CD4-positive, alpha-beta T cell (primary cell): ENCODE results near the gene LIMCH1. TPM values are rescaled to one million over a fixed set of nuclear protein-coding genes. Genes with fewer than 3 reads are reported as not detected.
"Not testable (repeated sequence)": the region's sequence is repeated elsewhere in the genome, so short reads cannot be mapped to it uniquely, and the experiment has no call there.

Source experiments
- ATAC-seq: fragments of 200-7000 bp; cut with Tn5 transposase; one replicate; pipeline ENCODE4 v1.10.0; 2022; ENCODE audit warnings: mild to moderate bottlenecking; ENCODE audit not compliant: poor library complexity
- CTCF ChIA-PET: fragments of 350-600 bp; sonication (Branson Sonifier 250); formaldehyde crosslinking; loops from one replicate; lab custom pipeline; 2021; ENCODE audit warnings: antibody characterized with exemption, inconsistent platforms; lab: Charles Lee
- POLR2A ChIA-PET: fragments of 350-600 bp; sonication (Branson Sonifier 250); formaldehyde crosslinking; loops from one replicate; lab custom pipeline; 2021; ENCODE audit warnings: antibody characterized with exemption, inconsistent platforms; lab: Charles Lee
- DNase-seq, 14 experiments: peaks; one replicate each; pipeline ENCODE4 v3.0.0-alpha.2; 2013 to 2020; ENCODE audit warnings: mixed read lengths in 2 of 14
- H3K27ac ChIP-seq, 2 donors: one replicate each; pipeline versions ENCODE4 v1.5.1 to v1.7.0; 2013; ENCODE audit warnings: low read length in 2 of 2, low read depth in 1 of 2, mild to moderate bottlenecking in 1 of 2
- H3K27me3 ChIP-seq, 2 experiments: 1 replicate in 1 of 2; 2 replicates in 1 of 2; pipeline versions ENCODE4 v1.6.1 to v1.7.0; 2013; ENCODE audit warnings: low read length in 2 of 2, control low read depth in 1 of 2, mild to moderate bottlenecking in 1 of 2, moderate library complexity in 1 of 2; ENCODE audit not compliant: insufficient read depth in 2 of 2, control insufficient read depth in 1 of 2
- H3K36me3 ChIP-seq: one replicate; pipeline ENCODE4 v1.6.1; 2013; ENCODE audit warnings: low read length, control low read depth; ENCODE audit not compliant: insufficient read depth
- H3K4me1 ChIP-seq: one replicate; pipeline ENCODE4 v1.6.1; 2013; ENCODE audit warnings: low read length, control low read depth; ENCODE audit not compliant: insufficient read depth
- H3K4me3 ChIP-seq: one replicate; pipeline ENCODE4 v1.5.1; 2013; ENCODE audit warnings: mild to moderate bottlenecking, low read length, moderate library complexity
- H3K9me3 ChIP-seq, 2 experiments: 1 replicate in 1 of 2; 2 replicates in 1 of 2; pipeline versions ENCODE4 v1.6.1 to v1.7.0; 2013; ENCODE audit warnings: low read length in 2 of 2, mild to moderate bottlenecking in 2 of 2, control low read depth in 1 of 2, moderate library complexity in 1 of 2; ENCODE audit not compliant: control insufficient read depth in 1 of 2, insufficient read depth in 1 of 2
- H3K27ac Mint-ChIP-seq: one replicate; pipeline ENCODE4 v1.8.0; 2020; ENCODE audit warnings: mixed read lengths
- H3K27me3 Mint-ChIP-seq: one replicate; pipeline ENCODE4 v1.8.0; 2021; ENCODE audit warnings: mixed read lengths
- H3K36me3 Mint-ChIP-seq: one replicate; pipeline ENCODE4 v1.8.0; 2021; ENCODE audit warnings: low read depth, mixed read lengths
- H3K4me1 Mint-ChIP-seq: one replicate; pipeline ENCODE4 v1.8.0; 2021; ENCODE audit warnings: low read depth, mixed read lengths
- H3K4me3 Mint-ChIP-seq: one replicate; pipeline ENCODE4 v1.8.0; 2020; ENCODE audit warnings: mild to moderate bottlenecking, mixed read lengths
- H3K9me3 Mint-ChIP-seq: one replicate; pipeline ENCODE4 v1.8.0; 2020; ENCODE audit warnings: mixed read lengths
- intact Hi-C, 2 experiments: fragments of 100-400 bp; cut with DNase I in 1 of 2; cut with micrococcal nuclease in 1 of 2; formaldehyde crosslinking; loops; one replicate each; pipeline versions ENCODE4 v1.15.1 to v1.9.0; 2023 to 2025; cut with DNase I, micrococcal nuclease
- total RNA-seq, 174 experiments: library from RNA in 2 of 174; stranded (reverse) in 2 of 174; gene quantifications; one replicate each; pipeline ENCODE4 v1.2.3 and lab custom pipeline; 2021 to 2026
- TF ChIP-seq, protein P1 (sequence below): fragments of 200-600 bp; IDR thresholded peaks from one replicate; pipeline ENCODE4 v1.8.0; 2022; ENCODE audit warnings: antibody characterized with exemption, mild to moderate bottlenecking

LIMCH1 gene
- total RNA-seq, 2 experiments from 2014 or later: not detected

DNA sequence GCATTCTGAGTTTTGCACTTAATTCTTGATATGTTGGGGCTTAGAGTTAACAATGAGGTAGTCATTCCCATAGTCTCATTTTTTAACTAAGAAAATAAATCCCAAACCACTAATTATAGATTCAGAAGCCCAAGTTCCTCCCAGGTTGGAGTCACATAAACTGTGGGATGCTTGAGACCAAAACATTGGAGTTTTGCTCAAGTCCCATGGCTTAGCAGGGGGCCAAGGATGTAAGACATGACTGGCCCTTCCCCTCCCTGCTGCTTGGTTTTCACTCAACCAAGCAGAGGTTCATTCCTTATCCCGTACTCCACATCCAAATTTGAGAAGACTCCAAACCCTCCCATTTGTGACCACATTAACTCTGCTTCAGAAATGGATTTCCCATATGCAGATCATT is 101.3 kb downstream of the LIMCH1 start:
- Histone ChIP-seq H3K27ac (no peak overlapping the region), H3K4me1 (peaks cover under 1% of the 10 kb centered on the region), H3K36me3 (no peaks in the 10 kb centered on the region), H3K9me3 (peaks cover 0 to 4% of the 10 kb centered on the region in 2 experiments), H3K4me3 (no peak overlapping the region), H3K27me3 (peaks cover 3 to 8% of the 10 kb centered on the region in 2 experiments)
- no peaks in the 10 kb centered on the region for H3K9me3 Mint-ChIP-seq
- H3K36me3 Mint-ChIP-seq: no peaks in the 10 kb centered on the region
- no peak for DNase-seq
- intact Hi-C loops: no loop called here
- TF ChIP-seq, protein P1, sequence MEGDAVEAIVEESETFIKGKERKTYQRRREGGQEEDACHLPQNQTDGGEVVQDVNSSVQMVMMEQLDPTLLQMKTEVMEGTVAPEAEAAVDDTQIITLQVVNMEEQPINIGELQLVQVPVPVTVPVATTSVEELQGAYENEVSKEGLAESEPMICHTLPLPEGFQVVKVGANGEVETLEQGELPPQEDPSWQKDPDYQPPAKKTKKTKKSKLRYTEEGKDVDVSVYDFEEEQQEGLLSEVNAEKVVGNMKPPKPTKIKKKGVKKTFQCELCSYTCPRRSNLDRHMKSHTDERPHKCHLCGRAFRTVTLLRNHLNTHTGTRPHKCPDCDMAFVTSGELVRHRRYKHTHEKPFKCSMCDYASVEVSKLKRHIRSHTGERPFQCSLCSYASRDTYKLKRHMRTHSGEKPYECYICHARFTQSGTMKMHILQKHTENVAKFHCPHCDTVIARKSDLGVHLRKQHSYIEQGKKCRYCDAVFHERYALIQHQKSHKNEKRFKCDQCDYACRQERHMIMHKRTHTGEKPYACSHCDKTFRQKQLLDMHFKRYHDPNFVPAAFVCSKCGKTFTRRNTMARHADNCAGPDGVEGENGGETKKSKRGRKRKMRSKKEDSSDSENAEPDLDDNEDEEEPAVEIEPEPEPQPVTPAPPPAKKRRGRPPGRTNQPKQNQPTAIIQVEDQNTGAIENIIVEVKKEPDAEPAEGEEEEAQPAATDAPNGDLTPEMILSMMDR: no peak
- H3K4me3 Mint-ChIP-seq: no peak overlapping the region
- ATAC-seq: no peak
- POLR2A ChIA-PET: no interaction called here
- no peak overlapping the region for H3K27ac Mint-ChIP-seq
- no peaks in the 10 kb centered on the region for H3K4me1 Mint-ChIP-seq
- H3K27me3 Mint-ChIP-seq: peaks cover 34% of the 10 kb centered on the region
- CTCF ChIA-PET: no interaction called here

DNA sequence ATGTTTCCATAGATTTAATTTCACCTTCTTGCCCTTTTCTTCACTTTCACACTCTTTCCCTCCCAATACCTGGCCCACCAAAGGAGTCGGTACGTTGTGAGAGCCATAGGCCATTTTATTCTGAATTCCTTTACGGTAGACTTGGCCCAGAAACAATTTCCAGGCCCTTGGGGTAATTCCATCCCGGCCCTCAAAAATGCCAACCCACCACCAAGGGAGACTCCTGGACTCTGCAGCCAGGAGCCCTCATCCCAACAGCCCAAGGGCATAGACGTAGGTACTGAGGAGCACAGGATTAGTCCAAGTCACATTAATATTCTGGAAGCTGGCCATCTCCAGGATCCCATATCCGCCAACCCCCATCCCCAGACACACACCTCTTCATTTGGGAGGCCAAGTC is 102.9 kb downstream of the LIMCH1 start:
- no peaks in the 10 kb centered on the region for H3K36me3 ChIP-seq
- no peak overlapping the region for H3K27ac ChIP-seq
- DNase-seq: no peak
- no peak overlapping the region for H3K4me3 ChIP-seq
- Mint-ChIP-seq H3K36me3 (no peaks in the 10 kb centered on the region), H3K4me1 (no peaks in the 10 kb centered on the region), H3K9me3 (no peaks in the 10 kb centered on the region), H3K27me3 (peaks cover 48% of the 10 kb centered on the region), H3K27ac (no peak overlapping the region), H3K4me3 (no peak overlapping the region)
- peaks cover 9 to 20% of the 10 kb centered on the region in 2 experiments for H3K27me3 ChIP-seq
- TF ChIP-seq, protein P1: no peak
- ChIA-PET CTCF (no interaction called here), POLR2A (no interaction called here)
- intact Hi-C loops: no loop called here
- H3K9me3 ChIP-seq: peaks cover 0 to 7% of the 10 kb centered on the region in 2 experiments
- H3K4me1 ChIP-seq: peaks cover 3% of the 10 kb centered on the region
- ATAC-seq: no peak

GRCh38 chr4:41642746-41643145 is 104.8 kb downstream of the LIMCH1 start:
- H3K27ac Mint-ChIP-seq, H3K9me3 ChIP-seq, H3K36me3 Mint-ChIP-seq, H3K4me1 Mint-ChIP-seq, POLR2A ChIA-PET, H3K9me3 Mint-ChIP-seq, H3K27ac ChIP-seq, intact Hi-C loops, DNase-seq, H3K36me3 ChIP-seq, CTCF ChIA-PET, H3K4me3 ChIP-seq, H3K4me1 ChIP-seq, ATAC-seq, H3K4me3 Mint-ChIP-seq: not testable (repeated sequence)
- peaks cover 64% of the 10 kb centered on the region for H3K27me3 Mint-ChIP-seq
- peaks cover 9 to 24% of the 10 kb centered on the region in 2 experiments for H3K27me3 ChIP-seq

DNA sequence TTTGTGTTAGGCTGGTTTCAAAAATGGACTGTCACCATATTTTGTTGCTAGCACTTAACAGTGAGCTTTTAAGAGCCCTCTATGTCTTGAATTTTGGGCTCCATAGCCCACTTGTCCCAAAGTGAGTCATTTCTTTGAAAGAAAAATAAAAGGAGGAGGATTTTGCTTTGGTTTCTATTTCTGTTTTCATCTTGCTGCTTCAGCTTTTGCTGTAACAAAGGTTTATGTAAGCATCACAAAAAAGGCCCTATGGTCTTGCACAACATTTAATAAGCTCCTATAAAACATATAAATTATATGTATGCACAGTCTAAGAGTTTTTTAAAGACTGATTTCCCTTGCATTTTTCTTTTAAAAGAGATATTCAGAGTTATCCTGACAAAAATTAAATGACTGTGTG is 105.4 kb downstream of the LIMCH1 start:
- Mint-ChIP-seq H3K4me1 (no peaks in the 10 kb centered on the region), H3K4me3 (no peak overlapping the region), H3K9me3 (no peaks in the 10 kb centered on the region), H3K36me3 (no peaks in the 10 kb centered on the region), H3K27me3 (peaks cover 64% of the 10 kb centered on the region), H3K27ac (no peak overlapping the region)
- ChIA-PET CTCF (no interaction called here), POLR2A (no interaction called here)
- ATAC-seq: no peak
- intact Hi-C loops: no loop called here
- TF ChIP-seq, protein P1: no peak
- H3K27me3 ChIP-seq: peaks cover 9 to 24% of the 10 kb centered on the region in 2 experiments
- peaks cover 0 to 7% of the 10 kb centered on the region in 2 experiments for H3K9me3 ChIP-seq
- H3K27ac ChIP-seq: no peak overlapping the region
- DNase-seq: no peak
- peaks cover 3% of the 10 kb centered on the region for H3K4me1 ChIP-seq
- no peaks in the 10 kb centered on the region for H3K36me3 ChIP-seq
- no peak overlapping the region for H3K4me3 ChIP-seq
